ENCODE results near the gene GJB4. TPM values are rescaled to one million over a fixed set of nuclear protein-coding genes. Genes with fewer than 3 reads are reported as not detected.

GJB4 gene
- total and polyA plus RNA-seq, 4 donors, result not detected

- Histone ChIP-seq H3K4me1 (ENCODE audit: control insufficient read depth in 4 of 4, insufficient read depth in 4 of 4, low read length in 3 of 4) (peaks cover 11 to 46% (median 29%) of the 10 kb centered on the region in 4 donors), H3K27me3 (ENCODE audit: control insufficient read depth in 4 of 4, insufficient read depth in 4 of 4, low read length in 3 of 4) (no peaks in the 10 kb centered on the region), H3K4me3 (ENCODE audit: low read depth in 1 of 3, low read length in 3 of 3) (no peak overlapping the region), H3K9ac (ENCODE audit: low read depth in 1 of 2, low read length in 2 of 2) (no peak overlapping the region), H3K27ac (ENCODE audit: low read depth in 1 of 2, low read length in 2 of 2) (peak overlapping the region; percentile 44 to 71), H3K36me3 (ENCODE audit: control insufficient read depth in 4 of 4, insufficient read depth in 3 of 4, low read depth in 1 of 4, low read length in 3 of 4) (no peaks in the 10 kb centered on the region), H3K9me3 (ENCODE audit: control insufficient read depth in 4 of 4, low read length in 3 of 4) (no peaks in the 10 kb centered on the region)
- no peak for DNase-seq (ENCODE audit: low spot score)
- WGBS, result 74% methylated on average over 22 of the region's 22 CpGs
- TF ChIP-seq SP1 (IDR thresholded peaks at IDR 0.05), result peak; percentile 51
- no peak for TF ChIP-seq ZBTB33 (IDR thresholded peaks at IDR 0.05)
- peak; percentile 54 to 56 for TF ChIP-seq HNF4A (conservative IDR thresholded peaks at IDR 0.05)
- TF ChIP-seq TAF1 (conservative IDR thresholded peaks at IDR 0.05), result no peak
- TF ChIP-seq RXRA (IDR thresholded peaks at IDR 0.05), result peak; percentile 60 to 68
These were observed 25.8 kb downstream of the GJB4 start for GRCh38 chr1:34785231-34785874.

- no peak overlapping the region for H3K4me3 ChIP-seq (ENCODE audit: low read depth in 1 of 3, low read length in 3 of 3)
- 65% methylated on average over 4 of the region's 4 CpGs for WGBS
- H3K9me3 ChIP-seq (ENCODE audit: control insufficient read depth in 4 of 4, low read length in 3 of 4), result no peaks in the 10 kb centered on the region
- H3K4me1 ChIP-seq (ENCODE audit: control insufficient read depth in 4 of 4, insufficient read depth in 4 of 4, low read length in 3 of 4), result peaks cover 11 to 46% (median 27%) of the 10 kb centered on the region in 4 donors
- no peak for TF ChIP-seq MAX (IDR thresholded peaks at IDR 0.05)
- TF ChIP-seq CTCF (IDR thresholded peaks at IDR 0.05; ENCODE audit: low read depth, low read length, missing input control), result no peak
- no peak for TF ChIP-seq TAF1 (conservative IDR thresholded peaks at IDR 0.05)
- TF ChIP-seq RAD21 (IDR thresholded peaks at IDR 0.05), result no peak
- no peak for TF ChIP-seq EGR1 (IDR thresholded peaks at IDR 0.05; ENCODE audit: low read depth in 2 of 2)
- TF ChIP-seq FOXA2 (IDR thresholded peaks at IDR 0.05), result no peak
- no peak for TF ChIP-seq HNF4G (IDR thresholded peaks at IDR 0.05)
- no peak for TF ChIP-seq HNF4A (conservative IDR thresholded peaks at IDR 0.05)
- no peak for TF ChIP-seq FOXA1 (IDR thresholded peaks at IDR 0.05)
- no peak for TF ChIP-seq YY1 (IDR thresholded peaks at IDR 0.05)
- TF ChIP-seq ZBTB33 (IDR thresholded peaks at IDR 0.05), result no peak
- TF ChIP-seq JUND (IDR thresholded peaks at IDR 0.05), result no peak
- no peak for DNase-seq (ENCODE audit: low spot score)
- no peaks in the 10 kb centered on the region for H3K36me3 ChIP-seq (ENCODE audit: control insufficient read depth in 4 of 4, insufficient read depth in 3 of 4, low read depth in 1 of 4, low read length in 3 of 4)
- no peaks in the 10 kb centered on the region for H3K27me3 ChIP-seq (ENCODE audit: control insufficient read depth in 4 of 4, insufficient read depth in 4 of 4, low read length in 3 of 4)
- no peak overlapping the region for H3K9ac ChIP-seq (ENCODE audit: low read depth in 1 of 2, low read length in 2 of 2)
- H3K27ac ChIP-seq (ENCODE audit: low read depth in 1 of 2, low read length in 2 of 2), result peak overlapping the region; percentile 44 to 71
These were observed 26.4 kb downstream of the GJB4 start for GRCh38 chr1:34785875-34786470.
